Panc1 (cell line): ENCODE data around the gene RAB43. TPM values are rescaled to one million over a fixed set of nuclear protein-coding genes. Genes with fewer than 3 reads are reported as not detected.

Experiments
- ATAC-seq: fragments of 200-7000 bp; cut with Tn5 transposase; 2 replicates; pipeline ENCODE4 v1.9.1; 2020; ENCODE audit warnings: mild to moderate bottlenecking, moderate library complexity
- BruUV-seq: library from RNA; stranded (reverse); fragments of 400-500 nt; replicated peaks from 2 replicates; lab custom pipeline; 2021; lab: Mats Ljungman, UMichigan
- CTCF ChIA-PET: fragments of 300-600 bp; sonication (Branson Sonifier 250); formaldehyde crosslinking; loops from one replicate; lab custom pipeline; 2022; ENCODE audit warnings: antibody characterized with exemption; lab: Charles Lee
- POLR2A ChIA-PET: fragments of 300-600 bp; sonication (Branson Sonifier 250); formaldehyde crosslinking; loops from one replicate; lab custom pipeline; 2022; ENCODE audit warnings: antibody characterized with exemption; lab: Charles Lee
- DNase-seq: peaks from one replicate; pipeline ENCODE4 v3.0.0-alpha.2; 2010; ENCODE audit warnings: low read depth, low spot score
- H3K27ac ChIP-seq: 2 replicates; pipeline ENCODE4 v1.5.1; 2011; ENCODE audit warnings: mild to moderate bottlenecking, low read length, inconsistent platforms
- H3K27me3 ChIP-seq: fragments of 200-500 bp; sonication (Bioruptor generic); 2 replicates; pipeline ENCODE4 v1.6.0; 2014; ENCODE audit warnings: low read length, inconsistent platforms; ENCODE audit not compliant: control insufficient read depth, insufficient read depth
- H3K36me3 ChIP-seq: fragments of 200-500 bp; sonication (Bioruptor generic); 2 replicates; pipeline ENCODE4 v1.5.1; 2014; ENCODE audit warnings: inconsistent platforms, mild to moderate bottlenecking, low read length, moderate library complexity; ENCODE audit not compliant: control insufficient read depth, insufficient read depth
- H3K4me1 ChIP-seq: 2 replicates; pipeline ENCODE4 v1.5.1; 2011; ENCODE audit warnings: inconsistent platforms, mild to moderate bottlenecking, low read length, moderate library complexity; ENCODE audit not compliant: control insufficient read depth, insufficient read depth
- H3K4me3 ChIP-seq, 2 experiments: 2 replicates each; pipeline ENCODE4 v1.5.1; 2011 to 2012; ENCODE audit warnings: low read depth in 2 of 2, low read length in 2 of 2, mild to moderate bottlenecking in 2 of 2, inconsistent platforms in 1 of 2, moderate library complexity in 1 of 2
- H3K9me3 ChIP-seq: fragments of 200-500 bp; sonication (Bioruptor generic); 2 replicates; pipeline ENCODE4 v1.5.1; 2014; ENCODE audit warnings: low read depth, mild to moderate bottlenecking, inconsistent platforms, low read length, moderate library complexity; ENCODE audit not compliant: control insufficient read depth, insufficient read depth
- CTCF ChIP-seq: fragments of 450-650 bp; IDR thresholded peaks from 2 replicates; pipeline ENCODE4 v1.5.1; 2017; ENCODE audit warnings: mild to moderate bottlenecking
- POLR2AphosphoS5 ChIP-seq: IDR thresholded peaks from 2 replicates; pipeline ENCODE4 v1.6.1; 2012; ENCODE audit warnings: mild to moderate bottlenecking, low read depth, low read length, moderate library complexity
- REST ChIP-seq, 2 experiments: IDR thresholded peaks; 2 replicates each; pipeline ENCODE4 v1.6.1; 2011 to 2012; ENCODE audit warnings: low read depth in 2 of 2, control low read depth in 1 of 2, low read length in 1 of 2, mild to moderate bottlenecking in 1 of 2, moderate library complexity in 1 of 2; ENCODE audit not compliant: insufficient read depth in 1 of 2
- SIN3A ChIP-seq: IDR thresholded peaks from 2 replicates; pipeline ENCODE4 v1.6.1; 2012; ENCODE audit warnings: low read depth, mild to moderate bottlenecking, low read length, moderate library complexity, borderline replicate concordance; ENCODE audit not compliant: insufficient read depth
- TCF7L2 ChIP-seq: IDR thresholded peaks from 2 replicates; pipeline ENCODE4 v1.6.1; 2011; ENCODE audit warnings: mild to moderate bottlenecking, low read depth, low read length, inconsistent platforms
- in situ Hi-C: cut with HindIII; loops from 2 replicates; pipeline ENCODE4 v1.10.0; 2016; ENCODE audit warnings: low sequenced_read_pairs, low pct_unique_long_range_greater_than_20kb
- intact Hi-C: fragments of 100-400 bp; cut with micrococcal nuclease; formaldehyde crosslinking; loops from one replicate; pipeline ENCODE4 v1.10.0; 2022; ENCODE audit not compliant: unreplicated experiment
- total RNA-seq: library from RNA; stranded (reverse); gene quantifications from one replicate; pipeline ENCODE4 v1.2.1, GENCODE V29; 2021; ENCODE audit not compliant: unreplicated experiment

RAB43 gene
- total RNA-seq, 1 experiment from 2014 or later: 27.7 TPM

- Histone ChIP-seq H3K36me3 (no peaks in the 10 kb centered on the region), H3K27ac (no peak overlapping the region), H3K4me3 (no peak overlapping the region), H3K9me3 (no peaks in the 10 kb centered on the region), H3K27me3 (no peaks in the 10 kb centered on the region), H3K4me1 (no peaks in the 10 kb centered on the region; the same call in 1 of the 2 replicates)
- in situ Hi-C loops: no loop called here
- intact Hi-C loops: no loop called here
- POLR2A ChIA-PET: no interaction called here
- TF ChIP-seq REST (IDR thresholded peaks at IDR 0.05; ENCODE audit: insufficient read depth in 1 of 2, low read depth in 2 of 2, low read length in 1 of 2): no peak
- TF ChIP-seq CTCF: no peak
- TF ChIP-seq POLR2AphosphoS5: no peak
- no peak for TF ChIP-seq SIN3A
- no peak for DNase-seq
- no peak for ATAC-seq
- CTCF ChIA-PET: no interaction called here
- no TSS peak for BruUV-seq
Measured at GRCh38 chr3:129045675-129046036, 75.9 kb downstream of the RAB43 start.

GRCh38 chr3:129040579-129041300, 80.9 kb downstream of the RAB43 start:
- ChIA-PET POLR2A (no interaction called here), CTCF (interaction anchor here (1.3 kb wide), 1 partner anchor 13 kb away, joined by 4 read pairs; no protein-coding TSS in a partner anchor)
- TF ChIP-seq TCF7L2 (no peak), REST (IDR thresholded peaks at IDR 0.05; ENCODE audit: insufficient read depth in 1 of 2, low read depth in 2 of 2, low read length in 1 of 2) (no peak), CTCF (no peak), POLR2AphosphoS5 (no peak), SIN3A (no peak)
- Histone ChIP-seq H3K27me3 (no peaks in the 10 kb centered on the region), H3K4me1 (0 out of 2 replicates have a peak, but pooled peaks cover 2% of the 10 kb centered on the region), H3K36me3 (no peaks in the 10 kb centered on the region), H3K9me3 (no peaks in the 10 kb centered on the region), H3K27ac (no peak overlapping the region), H3K4me3 (no peak overlapping the region)
- intact Hi-C loops (no loop called here), in situ Hi-C loops (no loop called here)
- ATAC-seq (no peak), DNase-seq (no peak)
- no TSS peak for BruUV-seq
